Measurements from ENCODE around the gene ATP2C2.

ATP2C2 gene

GRCh38 chr16:84477661-84478060 is 109.3 kb downstream of the ATP2C2 start:
- Histone ChIP-seq H3K27ac (no peak overlapping the region), H3K4me1 (ENCODE audit: low read depth, poor library complexity, severe bottlenecking) (no peaks in the 10 kb centered on the region), H3K4me2 (no peak overlapping the region), H2AFZ (ENCODE audit: low read depth) (no peak overlapping the region), H3K27me3 (ENCODE audit: insufficient read depth, low read depth) (no peaks in the 10 kb centered on the region), H3K9ac (no peak overlapping the region), H3K36me3 (ENCODE audit: insufficient read depth) (no peaks in the 10 kb centered on the region), H3K79me2 (ENCODE audit: insufficient read depth, low read depth) (no peaks in the 10 kb centered on the region), H3K4me3 (IDR thresholded peaks at IDR 0.05; ENCODE audit: insufficient read depth, low read depth, low read length) (no peak overlapping the region), H4K20me1 (ENCODE audit: insufficient read depth) (no peaks in the 10 kb centered on the region)
- no peak for TF ChIP-seq CTCF (conservative IDR thresholded peaks at IDR 0.05; ENCODE audit: low read depth, low read length)

- H4K20me1 ChIP-seq (ENCODE audit: insufficient read depth): no peaks in the 10 kb centered on the region
- H3K4me1 ChIP-seq (ENCODE audit: low read depth, poor library complexity, severe bottlenecking): no peaks in the 10 kb centered on the region
- H2AFZ ChIP-seq (ENCODE audit: low read depth): no peak overlapping the region
- H3K27ac ChIP-seq: no peak overlapping the region
- no peak overlapping the region for H3K9ac ChIP-seq
- no peak overlapping the region for H3K4me3 ChIP-seq (IDR thresholded peaks at IDR 0.05; ENCODE audit: insufficient read depth, low read depth, low read length)
- no peak for TF ChIP-seq CTCF (conservative IDR thresholded peaks at IDR 0.05; ENCODE audit: low read depth, low read length)
- no peaks in the 10 kb centered on the region for H3K79me2 ChIP-seq (ENCODE audit: insufficient read depth, low read depth)
- no peak overlapping the region for H3K4me2 ChIP-seq
- no peaks in the 10 kb centered on the region for H3K36me3 ChIP-seq (ENCODE audit: insufficient read depth)
- no peaks in the 10 kb centered on the region for H3K27me3 ChIP-seq (ENCODE audit: insufficient read depth, low read depth)
These were observed 110.0 kb downstream of the ATP2C2 start for GRCh38 chr16:84478172-84478947.

GRCh38 chr16:84479716-84480450 is 111.5 kb downstream of the ATP2C2 start:
- H3K27me3 ChIP-seq (ENCODE audit: insufficient read depth, low read depth): no peaks in the 10 kb centered on the region
- no peak overlapping the region for H3K4me3 ChIP-seq (IDR thresholded peaks at IDR 0.05; ENCODE audit: insufficient read depth, low read depth, low read length)
- H3K36me3 ChIP-seq (ENCODE audit: insufficient read depth): no peaks in the 10 kb centered on the region
- no peak overlapping the region for H2AFZ ChIP-seq (ENCODE audit: low read depth)
- H3K27ac ChIP-seq: no peak overlapping the region
- TF ChIP-seq CTCF (conservative IDR thresholded peaks at IDR 0.05; ENCODE audit: low read depth, low read length): no peak
- H3K79me2 ChIP-seq (ENCODE audit: insufficient read depth, low read depth): no peaks in the 10 kb centered on the region
- no peak overlapping the region for H3K9ac ChIP-seq
- H3K4me1 ChIP-seq (ENCODE audit: low read depth, poor library complexity, severe bottlenecking): no peaks in the 10 kb centered on the region
- no peaks in the 10 kb centered on the region for H4K20me1 ChIP-seq (ENCODE audit: insufficient read depth)
- no peak overlapping the region for H3K4me2 ChIP-seq

- TF ChIP-seq CTCF (conservative IDR thresholded peaks at IDR 0.05; ENCODE audit: low read depth, low read length): no peak
- H4K20me1 ChIP-seq (ENCODE audit: insufficient read depth): no peaks in the 10 kb centered on the region
- H3K27me3 ChIP-seq (ENCODE audit: insufficient read depth, low read depth): no peaks in the 10 kb centered on the region
- H3K9ac ChIP-seq: no peak overlapping the region
- no peak overlapping the region for H3K4me2 ChIP-seq
- no peaks in the 10 kb centered on the region for H3K4me1 ChIP-seq (ENCODE audit: low read depth, poor library complexity, severe bottlenecking)
- H2AFZ ChIP-seq (ENCODE audit: low read depth): no peak overlapping the region
- H3K4me3 ChIP-seq (IDR thresholded peaks at IDR 0.05; ENCODE audit: insufficient read depth, low read depth, low read length): no peak overlapping the region
- H3K27ac ChIP-seq: no peak overlapping the region
- H3K79me2 ChIP-seq (ENCODE audit: insufficient read depth, low read depth): no peaks in the 10 kb centered on the region
- no peaks in the 10 kb centered on the region for H3K36me3 ChIP-seq (ENCODE audit: insufficient read depth)
These were observed 112.9 kb downstream of the ATP2C2 start for GRCh38 chr16:84481051-84481735.

Data from KMS-11 (cell line).